Neural crest cell (in vitro differentiated cells): ENCODE measurements around the gene BAK1. TPM values are rescaled to one million over a fixed set of nuclear protein-coding genes. Genes with fewer than 3 reads are reported as not detected.
"Not testable (repeated sequence)": the region's sequence is repeated elsewhere in the genome, so short reads cannot be mapped to it uniquely, and the experiment has no call there.

Experiments
- DNase-seq: peaks from one replicate; pipeline ENCODE4 v3.0.0; 2021; ENCODE audit warnings: low read depth, mixed read lengths, low spot score
- H3K27ac Mint-ChIP-seq: one replicate; pipeline ENCODE4 v1.8.0; 2021; ENCODE audit warnings: mild to moderate bottlenecking, mixed read lengths; ENCODE audit not compliant: unreplicated experiment
- H3K27me3 Mint-ChIP-seq: 2 replicates; pipeline ENCODE4 v1.8.0; 2021; ENCODE audit warnings: low read depth, mild to moderate bottlenecking, mixed read lengths
- H3K36me3 Mint-ChIP-seq: 2 replicates; pipeline ENCODE4 v1.8.0; 2021; ENCODE audit warnings: low read depth, mild to moderate bottlenecking, mixed read lengths
- H3K4me1 Mint-ChIP-seq: 2 replicates; pipeline ENCODE4 v1.8.0; 2021; ENCODE audit warnings: mixed read lengths
- H3K4me3 Mint-ChIP-seq: one replicate; pipeline ENCODE4 v1.8.0; 2021; ENCODE audit warnings: mild to moderate bottlenecking, mixed read lengths
- H3K9me3 Mint-ChIP-seq: 2 replicates; pipeline ENCODE4 v1.8.0; 2021; ENCODE audit warnings: mixed read lengths
- total RNA-seq: library from RNA; stranded (reverse); gene quantifications from 2 replicates; pipeline ENCODE4 v1.2.1, GENCODE V29; 2021
- TF ChIP-seq, protein P1 (sequence below): fragments of 200-600 bp; sonication (generic); conservative IDR thresholded peaks from 2 replicates; pipeline ENCODE4 v1.5.0; 2021; ENCODE audit warnings: antibody characterized with exemption, mild to moderate bottlenecking

The BAK1 gene
- total RNA-seq, 1 donor from 2014 or later, result 29.9 TPM

DNA sequence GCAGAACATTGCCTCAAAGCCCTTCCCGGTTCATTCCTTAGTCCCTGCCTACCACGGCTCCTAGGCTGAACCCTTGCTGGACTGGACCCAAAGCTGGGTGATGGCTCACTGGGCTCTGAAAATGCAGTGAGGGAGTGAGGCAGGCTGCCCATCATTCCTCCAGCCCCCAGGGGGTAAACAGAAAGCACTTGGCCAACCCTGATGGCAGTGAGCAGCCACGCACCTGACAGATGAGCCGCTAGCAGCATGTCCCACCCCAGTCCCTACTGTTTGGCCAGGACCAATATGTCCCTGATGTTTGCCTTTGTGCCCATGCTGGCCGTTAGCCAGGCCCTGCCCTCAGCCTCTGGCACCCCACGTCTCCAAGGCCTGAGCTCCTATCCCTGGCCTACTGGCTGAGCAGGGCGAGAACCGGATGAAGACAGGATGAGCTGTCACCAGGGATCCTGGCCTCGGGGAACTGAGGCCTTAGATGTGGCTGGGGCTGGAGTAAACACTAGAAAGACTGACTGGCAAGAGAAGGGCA lies 19.4 kb upstream of the BAK1 start:
- Mint-ChIP-seq H3K36me3 (no peaks in the 10 kb centered on the region), H3K27ac (no peak overlapping the region), H3K9me3 (no peaks in the 10 kb centered on the region), H3K4me1 (peaks cover 17% of the 10 kb centered on the region), H3K4me3 (no peak overlapping the region), H3K27me3 (peaks cover 3% of the 10 kb centered on the region)
- TF ChIP-seq, protein P1, sequence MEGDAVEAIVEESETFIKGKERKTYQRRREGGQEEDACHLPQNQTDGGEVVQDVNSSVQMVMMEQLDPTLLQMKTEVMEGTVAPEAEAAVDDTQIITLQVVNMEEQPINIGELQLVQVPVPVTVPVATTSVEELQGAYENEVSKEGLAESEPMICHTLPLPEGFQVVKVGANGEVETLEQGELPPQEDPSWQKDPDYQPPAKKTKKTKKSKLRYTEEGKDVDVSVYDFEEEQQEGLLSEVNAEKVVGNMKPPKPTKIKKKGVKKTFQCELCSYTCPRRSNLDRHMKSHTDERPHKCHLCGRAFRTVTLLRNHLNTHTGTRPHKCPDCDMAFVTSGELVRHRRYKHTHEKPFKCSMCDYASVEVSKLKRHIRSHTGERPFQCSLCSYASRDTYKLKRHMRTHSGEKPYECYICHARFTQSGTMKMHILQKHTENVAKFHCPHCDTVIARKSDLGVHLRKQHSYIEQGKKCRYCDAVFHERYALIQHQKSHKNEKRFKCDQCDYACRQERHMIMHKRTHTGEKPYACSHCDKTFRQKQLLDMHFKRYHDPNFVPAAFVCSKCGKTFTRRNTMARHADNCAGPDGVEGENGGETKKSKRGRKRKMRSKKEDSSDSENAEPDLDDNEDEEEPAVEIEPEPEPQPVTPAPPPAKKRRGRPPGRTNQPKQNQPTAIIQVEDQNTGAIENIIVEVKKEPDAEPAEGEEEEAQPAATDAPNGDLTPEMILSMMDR, result no peak
- no peak for DNase-seq

DNA sequence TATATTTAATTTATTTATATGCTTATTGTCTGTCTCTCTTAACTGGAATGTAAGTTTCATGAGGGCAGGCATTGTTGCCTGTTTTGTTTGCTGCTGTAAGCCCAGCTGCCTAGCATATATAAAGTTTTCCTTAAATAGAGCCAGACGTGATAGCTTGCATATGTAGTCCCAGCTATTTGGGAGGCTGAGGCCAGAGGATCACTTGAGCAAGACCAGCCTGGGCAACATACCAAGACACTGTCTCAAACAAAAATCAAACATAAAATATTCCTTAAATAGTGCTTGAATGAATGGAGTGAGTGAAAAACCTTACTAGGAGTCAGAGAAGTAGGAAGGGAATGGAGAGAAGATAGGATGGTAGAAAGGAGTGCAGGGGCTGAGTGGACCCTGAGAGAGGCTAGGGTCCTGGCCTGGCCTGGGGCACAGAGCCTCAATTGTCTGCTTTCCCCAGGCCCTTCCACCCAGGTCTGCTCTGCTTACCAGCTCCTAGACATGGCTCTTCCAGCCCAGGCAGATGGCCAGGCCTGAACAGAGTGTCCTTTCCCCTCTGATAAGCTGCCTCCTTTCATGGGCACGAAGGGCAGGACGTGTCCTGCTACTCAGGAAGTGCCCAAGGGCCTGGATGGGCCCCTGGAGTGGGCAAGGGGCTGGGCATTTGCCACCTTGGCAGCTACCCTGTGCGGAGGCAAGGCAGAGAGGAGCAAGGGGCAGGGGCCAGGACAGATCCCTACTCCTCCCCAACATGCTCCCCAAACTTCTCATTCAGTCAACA lies 17.7 kb upstream of the BAK1 start:
- no peak for DNase-seq
- Mint-ChIP-seq H3K9me3 (no peaks in the 10 kb centered on the region), H3K36me3 (no peaks in the 10 kb centered on the region), H3K27me3 (peaks cover 7% of the 10 kb centered on the region), H3K27ac (no peak overlapping the region), H3K4me3 (no peak overlapping the region), H3K4me1 (peaks cover 21% of the 10 kb centered on the region)
- TF ChIP-seq, protein P1, result no peak

DNA sequence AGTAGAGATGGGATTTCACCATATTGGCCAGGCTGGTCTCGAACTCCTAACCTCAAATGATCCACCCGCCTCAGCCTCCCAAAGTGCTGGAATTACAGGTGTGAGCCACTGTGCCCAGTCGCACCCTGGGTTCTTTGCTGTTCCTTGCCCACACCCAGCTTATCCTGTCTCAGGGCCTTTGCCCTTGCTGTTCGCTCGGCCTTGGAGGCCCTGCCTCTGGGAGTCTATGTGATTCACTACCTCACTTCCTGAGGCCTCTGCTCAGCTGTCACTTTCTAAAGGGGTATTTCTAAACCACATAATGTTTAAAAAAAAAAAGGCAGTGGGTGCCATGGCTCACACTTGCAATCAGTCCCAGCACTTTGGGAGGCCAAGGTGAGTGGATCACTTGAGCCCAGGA lies 16.8 kb upstream of the BAK1 start:
- DNase-seq, H3K4me3 Mint-ChIP-seq, H3K27ac Mint-ChIP-seq, H3K9me3 Mint-ChIP-seq, H3K36me3 Mint-ChIP-seq: not testable (repeated sequence)
- Mint-ChIP-seq H3K4me1 (peaks cover 29% of the 10 kb centered on the region), H3K27me3 (peaks cover 13% of the 10 kb centered on the region)

DNA sequence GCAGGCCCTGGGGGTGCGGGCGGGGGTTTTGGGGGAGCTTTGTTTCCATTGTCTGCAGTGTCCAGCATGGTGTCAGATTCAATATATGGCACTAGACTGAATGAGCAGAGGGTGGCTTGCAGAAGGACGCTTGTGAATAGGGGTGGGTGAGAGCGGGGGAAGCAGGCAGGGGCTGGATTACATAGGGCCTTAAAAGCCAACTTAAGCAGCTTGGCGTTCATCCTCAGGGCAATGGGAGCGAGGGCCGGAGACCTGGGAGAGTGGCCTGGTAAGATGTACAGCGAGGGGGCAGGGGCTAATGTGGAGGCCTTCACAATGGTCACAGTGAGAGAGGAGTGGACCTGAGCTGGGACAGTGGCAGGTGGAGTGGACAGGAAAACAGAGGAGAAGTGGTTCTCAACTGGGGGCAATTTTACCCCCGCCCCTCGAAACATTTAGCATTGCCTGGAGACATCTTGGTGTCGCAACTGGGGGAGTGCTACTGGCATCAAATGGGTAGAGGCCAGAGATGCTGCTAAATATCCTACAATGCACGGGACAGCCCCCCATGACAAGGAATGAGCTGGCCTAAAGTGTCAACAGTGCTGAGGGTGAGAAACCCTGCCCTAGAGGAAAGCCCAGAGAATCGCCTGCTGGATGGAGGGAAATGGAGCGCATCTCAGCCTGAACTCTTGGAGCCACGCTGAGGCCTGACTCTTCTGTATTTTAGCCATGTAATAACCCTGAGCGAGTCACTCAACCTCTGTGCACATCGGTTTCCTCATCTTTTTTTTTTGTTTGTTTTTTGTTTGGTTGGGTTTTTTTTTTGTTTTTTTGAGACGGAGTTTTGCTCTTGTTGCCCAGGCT lies 15.1 kb upstream of the BAK1 start:
- no peaks in the 10 kb centered on the region for H3K36me3 Mint-ChIP-seq
- H3K4me1 Mint-ChIP-seq, result peaks cover 41% of the 10 kb centered on the region
- H3K9me3 Mint-ChIP-seq, result no peaks in the 10 kb centered on the region
- TF ChIP-seq, protein P1, result no peak
- H3K4me3 Mint-ChIP-seq, result no peak overlapping the region
- H3K27ac Mint-ChIP-seq, result peak overlapping the region; percentile 78
- DNase-seq, result no peak
- H3K27me3 Mint-ChIP-seq, result peaks cover 13% of the 10 kb centered on the region

DNA sequence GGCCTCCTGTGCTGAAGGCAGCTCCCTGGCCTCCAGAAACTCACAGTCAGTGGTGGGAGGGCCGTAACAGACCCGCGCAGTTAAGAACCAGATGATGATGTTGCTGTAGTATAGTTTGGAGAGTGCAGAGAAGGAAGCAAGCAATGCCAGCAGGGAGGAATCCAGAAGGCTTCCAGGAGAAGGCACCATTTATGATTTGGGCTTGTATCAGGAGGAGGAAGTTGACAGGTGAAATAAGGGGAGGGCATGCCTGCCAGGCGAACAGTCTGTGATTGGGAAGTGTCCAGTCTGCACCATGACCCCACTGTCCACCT lies 13.3 kb upstream of the BAK1 start:
- TF ChIP-seq, protein P1, result no peak
- Mint-ChIP-seq H3K27me3 (peaks cover 13% of the 10 kb centered on the region), H3K4me3 (no peak overlapping the region), H3K4me1 (peaks cover 46% of the 10 kb centered on the region), H3K9me3 (no peaks in the 10 kb centered on the region), H3K36me3 (no peaks in the 10 kb centered on the region), H3K27ac (no peak overlapping the region)
- DNase-seq, result no peak
